ENCODE results near the gene LMBRD2. TPM values are rescaled to one million over a fixed set of nuclear protein-coding genes. Genes with fewer than 3 reads are reported as not detected.
"Not testable (repeated sequence)": the region's sequence is repeated elsewhere in the genome, so short reads cannot be mapped to it uniquely, and the experiment has no call there.

Gene LMBRD2
- total RNA-seq, 2 experiments from 2014 or later = 4.1 to 4.2 TPM

GRCh38 chr5:36136581-36136980, 15.1 kb downstream of the LMBRD2 start:
- Mint-ChIP-seq H3K27me3 (no peaks in the 10 kb centered on the region), H3K4me1 (ENCODE audit: low read depth) (peaks cover 8% of the 10 kb centered on the region), H3K4me3 (no peak overlapping the region), H3K9me3 (peaks cover 3% of the 10 kb centered on the region), H3K27ac (no peak overlapping the region), H3K36me3 (ENCODE audit: low read depth) (peaks cover 91% of the 10 kb centered on the region)
- ChIA-PET POLR2A (no interaction called here), CTCF (no interaction called here)
- Histone ChIP-seq H3K9me3 (ENCODE audit: control insufficient read depth in 1 of 2, insufficient read depth in 1 of 2, low read length in 2 of 2) (peaks cover 0 to 16% of the 10 kb centered on the region in 2 experiments), H3K27ac (ENCODE audit: low read depth in 1 of 2, low read length in 2 of 2) (no peak overlapping the region), H3K27me3 (ENCODE audit: control insufficient read depth in 1 of 2, insufficient read depth in 2 of 2, low read length in 2 of 2) (no peaks in the 10 kb centered on the region), H3K4me1 (ENCODE audit: insufficient read depth, low read length) (no peaks in the 10 kb centered on the region), H3K36me3 (ENCODE audit: insufficient read depth, low read length) (peaks cover 40% of the 10 kb centered on the region), H3K4me3 (ENCODE audit: low read length) (no peak overlapping the region)
- ATAC-seq (ENCODE audit: poor library complexity) (no peak), DNase-seq (no peak)
- intact Hi-C loops (cut with DNase I, micrococcal nuclease) = no loop called here
- TF ChIP-seq CTCF (IDR thresholded peaks at IDR 0.05) = no peak

GRCh38 chr5:36135988-36136387, 15.7 kb downstream of the LMBRD2 start:
- no peak overlapping the region for H3K27ac Mint-ChIP-seq
- TF ChIP-seq CTCF (IDR thresholded peaks at IDR 0.05) = no peak
- H3K4me1 Mint-ChIP-seq (ENCODE audit: low read depth) = peaks cover 14% of the 10 kb centered on the region
- Histone ChIP-seq H3K36me3 (ENCODE audit: insufficient read depth, low read length) (peaks cover 35% of the 10 kb centered on the region), H3K27ac (ENCODE audit: low read depth in 1 of 2, low read length in 2 of 2) (no peak overlapping the region), H3K4me1 (ENCODE audit: insufficient read depth, low read length) (no peaks in the 10 kb centered on the region), H3K9me3 (ENCODE audit: control insufficient read depth in 1 of 2, insufficient read depth in 1 of 2, low read length in 2 of 2) (peaks cover 0 to 16% of the 10 kb centered on the region in 2 experiments), H3K27me3 (ENCODE audit: control insufficient read depth in 1 of 2, insufficient read depth in 2 of 2, low read length in 2 of 2) (no peaks in the 10 kb centered on the region), H3K4me3 (ENCODE audit: low read length) (no peak overlapping the region)
- ChIA-PET CTCF (no interaction called here), POLR2A (no interaction called here)
- no peaks in the 10 kb centered on the region for H3K27me3 Mint-ChIP-seq
- ATAC-seq (ENCODE audit: poor library complexity) (no peak), DNase-seq (no peak)
- intact Hi-C loops (cut with DNase I, micrococcal nuclease) = no loop called here
- peaks cover 91% of the 10 kb centered on the region for H3K36me3 Mint-ChIP-seq (ENCODE audit: low read depth)
- H3K9me3 Mint-ChIP-seq = peaks cover 3% of the 10 kb centered on the region
- H3K4me3 Mint-ChIP-seq = no peak overlapping the region

GRCh38 chr5:36133009-36133408, 18.7 kb downstream of the LMBRD2 start:
- ATAC-seq (ENCODE audit: poor library complexity); CTCF ChIA-PET; H3K27me3 Mint-ChIP-seq; H3K4me1 ChIP-seq (ENCODE audit: insufficient read depth, low read length); H3K27me3 ChIP-seq (ENCODE audit: control insufficient read depth in 1 of 2, insufficient read depth in 2 of 2, low read length in 2 of 2); H3K4me3 Mint-ChIP-seq; intact Hi-C loops (cut with DNase I, micrococcal nuclease); H3K27ac Mint-ChIP-seq; POLR2A ChIA-PET; H3K9me3 Mint-ChIP-seq; H3K4me3 ChIP-seq (ENCODE audit: low read length); H3K27ac ChIP-seq (ENCODE audit: low read depth in 1 of 2, low read length in 2 of 2); DNase-seq: not testable (repeated sequence)
- H3K4me1 Mint-ChIP-seq (ENCODE audit: low read depth) = peaks cover 29% of the 10 kb centered on the region
- peaks cover 91% of the 10 kb centered on the region for H3K36me3 Mint-ChIP-seq (ENCODE audit: low read depth)
- H3K36me3 ChIP-seq (ENCODE audit: insufficient read depth, low read length) = peaks cover 32% of the 10 kb centered on the region
- H3K9me3 ChIP-seq (ENCODE audit: control insufficient read depth in 1 of 2, insufficient read depth in 1 of 2, low read length in 2 of 2) = peaks cover 0 to 12% of the 10 kb centered on the region in 2 experiments

- H3K4me3 Mint-ChIP-seq; intact Hi-C loops (cut with DNase I, micrococcal nuclease); ATAC-seq (ENCODE audit: poor library complexity); H3K27me3 Mint-ChIP-seq; H3K4me3 ChIP-seq (ENCODE audit: low read length); H3K4me1 ChIP-seq (ENCODE audit: insufficient read depth, low read length); H3K9me3 Mint-ChIP-seq; H3K27me3 ChIP-seq (ENCODE audit: control insufficient read depth in 1 of 2, insufficient read depth in 2 of 2, low read length in 2 of 2); H3K27ac Mint-ChIP-seq; H3K27ac ChIP-seq (ENCODE audit: low read depth in 1 of 2, low read length in 2 of 2); POLR2A ChIA-PET; DNase-seq: not testable (repeated sequence)
- H3K36me3 Mint-ChIP-seq (ENCODE audit: low read depth) = peaks cover 82% of the 10 kb centered on the region
- peaks cover 33% of the 10 kb centered on the region for H3K4me1 Mint-ChIP-seq (ENCODE audit: low read depth)
- peaks cover 0 to 12% of the 10 kb centered on the region in 2 experiments for H3K9me3 ChIP-seq (ENCODE audit: control insufficient read depth in 1 of 2, insufficient read depth in 1 of 2, low read length in 2 of 2)
- CTCF ChIA-PET = interaction anchor here (1.0 kb wide), 1 partner anchor 112 kb away, joined by 3 read pairs; the partner anchor contains the start of gene NADK2
- peaks cover 26% of the 10 kb centered on the region for H3K36me3 ChIP-seq (ENCODE audit: insufficient read depth, low read length)
Measured at GRCh38 chr5:36129666-36130065, 22.0 kb downstream of the LMBRD2 start.

Data from CD4-positive, alpha-beta T cell (primary cell).